ENCODE measurements around the gene PDE7B.
"Not testable (repeated sequence)": the region's sequence is repeated elsewhere in the genome, so short reads cannot be mapped to it uniquely, and the experiment has no call there.

Gene PDE7B

DNA sequence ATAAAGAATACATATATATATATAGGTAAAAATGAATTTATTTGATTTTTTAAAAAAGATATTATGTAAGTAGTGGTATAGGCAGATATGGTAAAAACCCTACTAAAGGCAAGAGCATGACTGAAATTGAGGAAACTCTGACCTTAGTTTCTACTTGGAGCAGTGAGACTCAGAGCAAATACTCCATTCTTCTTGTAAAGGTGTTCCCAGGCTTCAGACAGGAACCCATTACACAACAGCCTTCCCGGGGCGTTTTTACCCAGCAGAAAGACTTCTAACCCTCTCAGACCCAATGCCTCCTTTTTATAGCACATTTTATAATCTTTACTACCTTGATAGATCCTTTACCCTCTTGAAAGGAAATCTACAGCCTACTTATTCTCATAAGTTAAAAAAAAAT, 274.1 kb downstream of the PDE7B start:
- DNase-seq = no peak

DNA sequence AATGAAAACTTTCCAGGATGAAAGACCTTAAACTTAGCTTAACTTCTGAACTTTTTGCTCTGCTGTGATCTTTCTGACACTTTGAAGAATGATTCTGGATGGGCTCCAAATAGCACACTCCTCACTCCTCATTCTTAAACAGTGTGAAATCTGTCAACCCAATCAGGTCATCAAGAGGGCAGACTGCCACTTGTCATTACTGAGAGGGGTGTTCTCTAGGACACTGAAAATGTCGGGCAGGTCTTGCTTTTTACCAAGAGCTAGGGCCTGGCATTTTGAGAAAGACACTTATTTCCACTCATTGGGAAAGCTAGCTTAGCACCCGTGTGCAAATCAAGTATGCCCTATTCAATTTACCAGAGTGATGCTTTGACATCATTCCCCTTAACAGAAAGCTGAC, 276.4 kb downstream of the PDE7B start:
- no peak for DNase-seq

- no peak for DNase-seq
These were observed 277.9 kb downstream of the PDE7B start for GRCh38 chr6:136129365-136129764.

- no peak for DNase-seq
These were observed 282.8 kb downstream of the PDE7B start for GRCh38 chr6:136134268-136134667.

- DNase-seq = no peak
These were observed 283.2 kb downstream of the PDE7B start for GRCh38 chr6:136134751-136135150.

DNA sequence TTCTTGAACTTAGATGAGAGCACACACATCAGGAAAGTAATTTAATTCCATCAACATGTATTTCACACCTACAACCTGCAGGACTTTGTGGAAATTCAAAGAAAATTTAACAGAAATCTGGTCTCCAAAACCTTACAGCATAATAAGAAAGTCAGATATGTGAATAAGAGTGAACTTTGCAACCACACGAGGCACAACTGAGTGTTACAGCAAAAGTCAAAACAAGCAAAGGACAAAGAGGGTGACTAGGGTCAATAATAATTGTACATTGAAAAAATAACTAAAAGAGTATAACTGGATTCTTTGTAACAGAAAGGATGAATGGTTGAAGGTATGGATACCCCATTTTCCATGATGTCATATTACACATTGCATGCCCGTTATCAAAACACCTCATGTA, 284.8 kb downstream of the PDE7B start:
- DNase-seq = no peak

DNA sequence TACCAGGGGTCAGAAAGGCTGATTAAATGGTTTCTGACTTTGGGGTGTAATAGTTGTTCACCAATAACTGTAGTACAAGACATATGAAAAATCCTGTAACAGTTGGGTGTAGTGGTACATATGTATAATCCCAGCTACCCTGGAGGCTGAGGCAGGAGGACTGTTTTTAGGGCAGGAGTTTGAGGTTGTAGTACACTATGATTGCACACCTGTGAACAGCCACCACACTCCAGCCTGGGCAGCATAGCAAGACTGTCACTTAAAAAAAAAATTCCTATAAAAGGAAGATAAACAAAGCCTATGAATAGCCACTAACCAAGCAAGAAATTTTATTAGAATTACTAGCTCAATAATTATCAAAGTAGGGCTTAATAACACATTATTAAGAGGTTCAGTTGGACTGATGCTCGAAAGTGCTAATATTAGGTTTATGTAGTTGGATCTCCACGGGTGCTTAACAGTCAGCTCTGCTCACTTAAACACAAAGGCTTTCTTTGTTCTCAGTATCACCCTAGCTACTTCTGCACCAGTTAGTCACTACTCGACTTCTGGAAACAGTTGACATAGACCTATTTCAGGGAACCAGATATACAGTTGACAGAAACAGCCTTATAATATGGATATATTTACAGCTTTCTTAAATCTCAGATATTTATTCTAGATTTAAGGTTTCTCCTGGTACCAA, 285.6 kb downstream of the PDE7B start:
- no peak for DNase-seq

- DNase-seq = no peak
These were observed 286.4 kb downstream of the PDE7B start for GRCh38 chr6:136137739-136138402.

DNA sequence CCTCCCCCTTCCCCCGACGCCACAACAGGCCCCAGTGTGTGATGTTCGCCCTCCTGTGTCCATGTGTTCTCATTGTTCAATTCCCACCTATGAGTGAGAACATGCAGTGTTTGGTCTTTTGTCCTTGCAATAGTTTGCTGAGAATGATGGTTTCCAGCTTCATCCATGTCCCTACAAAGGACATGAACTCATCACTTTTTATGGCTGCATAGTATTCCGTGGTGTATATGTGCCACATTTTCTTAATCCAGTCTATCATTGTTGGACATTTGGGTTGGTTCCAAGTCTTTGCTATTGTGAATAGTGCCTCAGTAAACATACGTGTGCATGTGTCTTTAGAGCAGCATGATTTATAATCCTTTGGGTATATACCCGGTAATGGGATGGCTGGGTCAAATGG, 287.6 kb downstream of the PDE7B start:
- DNase-seq = not testable (repeated sequence)

DNA sequence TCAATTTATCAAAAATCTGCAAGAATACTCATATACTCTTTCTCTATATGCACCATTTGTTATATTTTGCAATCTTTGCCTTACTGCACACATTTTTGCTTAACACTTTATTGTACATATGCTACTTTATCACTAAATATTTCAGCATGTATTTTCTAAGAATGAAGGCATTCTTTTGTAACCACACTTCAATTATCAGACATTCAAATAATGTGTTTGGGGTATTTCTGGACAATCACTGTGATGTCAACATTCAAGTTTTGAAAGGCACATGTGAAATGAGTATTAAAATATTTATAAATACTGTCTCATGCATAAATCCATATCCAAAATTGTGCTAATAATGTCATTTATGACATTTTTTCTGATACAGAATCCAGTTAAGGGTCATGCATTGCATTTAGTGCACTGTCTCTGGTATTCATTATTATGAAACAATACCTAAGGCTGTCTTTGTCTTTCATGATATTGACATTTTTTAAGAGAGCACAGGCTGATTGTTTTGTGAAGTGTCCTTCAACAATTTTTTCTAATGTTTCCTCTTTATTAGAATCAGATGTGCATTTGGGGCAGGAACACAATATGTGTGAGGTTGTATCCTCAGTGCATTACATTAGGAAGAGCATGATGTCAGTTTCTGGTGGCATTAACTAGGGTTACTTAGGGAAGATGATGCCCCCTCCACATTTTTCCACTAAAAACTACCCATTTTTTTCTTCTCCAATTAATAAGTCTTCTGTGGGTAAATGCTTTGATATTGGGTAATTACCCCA, 292.9 kb downstream of the PDE7B start:
- no peak for DNase-seq

- no peak for DNase-seq
These were observed 294.6 kb downstream of the PDE7B start for GRCh38 chr6:136146130-136146529.

DNA sequence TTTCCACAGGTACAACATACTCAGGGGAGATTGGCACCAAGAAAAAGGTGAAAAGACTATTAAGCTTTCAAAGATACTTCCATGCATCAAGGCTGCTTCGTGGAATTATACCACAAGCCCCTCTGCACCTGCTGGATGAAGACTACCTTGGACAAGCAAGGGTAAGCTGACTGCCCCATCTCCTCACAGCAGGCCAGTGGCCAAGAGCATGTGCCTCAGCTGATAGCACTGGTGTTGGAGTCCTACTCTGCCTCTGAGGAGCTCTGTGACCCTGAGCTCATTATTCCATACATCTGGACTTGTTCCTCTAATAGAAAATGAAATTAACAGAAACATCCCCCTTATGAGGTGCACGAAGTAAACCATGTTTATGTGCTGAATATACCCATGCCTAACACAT, 295.8 kb downstream of the PDE7B start:
- DNase-seq = no peak

GRCh38 chr6:136148051-136148450, 296.6 kb downstream of the PDE7B start:
- no peak for DNase-seq

- no peak for DNase-seq
These were observed 297.0 kb downstream of the PDE7B start for GRCh38 chr6:136148523-136148922.

DNA sequence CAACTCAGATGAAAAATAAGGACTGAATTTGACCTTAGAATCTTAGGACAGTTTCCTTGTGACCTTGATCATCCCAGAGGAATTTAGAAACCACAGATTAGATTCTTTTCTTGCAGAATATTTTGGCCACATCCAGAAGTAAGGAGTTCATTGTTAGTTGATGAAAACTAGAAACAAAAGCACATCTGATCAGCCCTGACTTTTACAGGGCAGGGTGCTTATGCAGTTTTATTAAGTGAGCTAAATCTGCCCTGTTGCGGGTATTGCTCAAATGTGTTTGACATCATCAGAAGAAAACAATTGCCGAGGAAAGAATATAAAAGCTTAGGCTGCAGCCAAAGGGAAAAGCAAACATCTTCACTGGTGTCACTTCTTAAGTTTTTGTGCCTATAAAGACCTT, 297.8 kb downstream of the PDE7B start:
- no peak for DNase-seq

DNA sequence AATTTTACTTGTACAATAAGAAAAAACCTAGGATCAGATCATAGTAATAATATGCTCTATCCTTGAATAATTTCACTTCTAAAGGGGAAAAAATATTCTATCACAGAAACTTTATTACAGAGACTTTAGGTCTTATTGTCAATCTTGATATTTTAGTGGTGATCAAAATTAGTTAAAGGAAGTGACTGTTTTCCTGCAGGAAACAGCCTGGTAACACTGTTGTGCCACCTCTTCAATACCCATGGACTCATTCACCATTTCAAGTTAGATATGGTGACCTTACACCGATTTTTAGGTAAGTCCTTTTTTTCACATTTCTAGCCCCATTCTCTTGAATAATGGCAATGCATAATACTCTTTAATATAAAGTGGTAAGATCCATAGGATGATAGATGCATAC, 299.5 kb downstream of the PDE7B start:
- no peak for DNase-seq

DNA sequence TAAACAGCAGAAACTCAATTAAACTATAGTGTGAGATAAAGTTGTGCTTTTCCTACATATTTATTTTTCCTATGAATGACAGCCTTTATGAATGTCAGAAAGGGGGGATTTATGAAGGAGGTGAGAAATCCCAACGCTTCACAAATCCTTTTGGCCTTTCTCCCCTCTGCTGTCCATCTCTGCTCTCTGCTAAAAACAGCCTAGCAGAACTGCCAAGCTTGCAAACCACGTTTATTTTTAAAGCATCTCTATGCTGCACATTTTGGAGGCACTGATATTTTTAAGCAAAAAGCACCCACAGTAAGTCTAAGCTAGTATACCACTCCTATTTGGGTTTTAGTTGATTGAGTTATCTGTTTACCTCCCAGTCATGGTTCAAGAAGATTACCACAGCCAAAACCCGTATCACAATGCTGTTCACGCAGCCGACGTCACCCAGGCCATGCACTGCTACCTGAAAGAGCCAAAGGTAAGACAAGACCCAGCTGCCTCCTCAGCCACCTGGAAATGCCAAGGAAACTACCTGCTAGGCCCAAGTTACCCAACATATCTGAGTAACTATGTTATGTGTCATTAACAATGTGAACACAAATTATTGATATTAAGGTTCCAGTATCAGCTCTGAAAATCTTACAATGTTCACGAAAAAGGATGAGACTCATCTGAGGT, 302.3 kb downstream of the PDE7B start:
- DNase-seq = no peak

DNA sequence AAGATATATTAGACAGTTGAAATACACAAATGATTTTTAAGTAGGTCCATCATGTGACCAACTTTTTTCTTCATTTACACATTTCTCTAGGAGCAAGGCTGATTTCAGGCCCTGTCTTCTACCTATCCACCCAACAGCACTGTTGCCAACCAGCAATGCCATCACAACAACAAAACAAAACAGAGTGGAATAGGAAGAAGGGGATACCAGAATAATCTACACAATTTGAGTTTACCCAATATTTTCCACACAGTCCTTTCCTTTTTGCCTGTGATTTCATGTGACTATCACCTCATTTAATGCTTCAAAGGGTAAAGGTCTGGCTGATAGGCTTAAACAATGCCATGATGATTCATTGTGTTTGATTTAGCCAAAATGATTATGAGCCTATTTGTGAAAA, 303.7 kb downstream of the PDE7B start:
- DNase-seq = no peak

DNA sequence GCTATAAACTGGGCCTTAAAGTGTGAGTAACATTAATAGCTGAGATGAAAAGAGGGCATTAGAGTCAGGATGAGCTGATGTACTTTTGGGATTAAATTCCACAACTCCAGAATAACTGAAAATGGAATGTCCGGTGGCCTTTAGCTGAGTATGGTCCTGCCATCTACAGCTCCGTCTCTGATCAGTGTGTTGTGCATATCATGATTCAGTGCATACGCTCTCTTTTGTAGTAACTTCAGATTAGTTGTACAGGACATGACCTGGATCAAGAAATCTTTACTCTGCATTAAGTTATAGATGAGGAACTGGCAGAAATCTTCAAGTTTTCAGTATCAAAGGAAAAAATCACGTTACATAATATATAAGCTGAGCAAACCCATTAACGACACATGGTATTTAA, 306.2 kb downstream of the PDE7B start:
- DNase-seq = no peak

GRCh38 chr6:136158387-136158821, 306.9 kb downstream of the PDE7B start:
- DNase-seq = no peak

GRCh38 chr6:136158971-136159370, 307.5 kb downstream of the PDE7B start:
- no peak for DNase-seq

DNA sequence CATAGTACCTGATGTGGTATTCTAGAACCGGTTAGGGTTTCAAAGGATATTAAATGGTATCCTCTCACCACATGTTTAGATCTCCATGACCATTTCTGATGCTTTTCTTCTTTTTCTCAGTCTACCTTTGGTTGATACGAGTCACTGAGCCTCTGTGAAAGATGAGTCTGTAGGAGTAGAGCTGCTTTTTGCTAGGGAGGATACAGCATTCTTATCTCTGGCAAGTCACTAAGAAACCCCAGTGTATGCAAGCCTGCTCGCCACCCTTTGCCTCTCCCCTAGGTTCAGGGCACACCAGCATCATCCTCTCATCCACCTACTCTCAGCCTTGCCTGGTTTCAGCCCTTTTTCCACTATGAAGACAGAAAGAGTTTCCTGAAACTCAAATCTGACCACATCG, 308.7 kb downstream of the PDE7B start:
- DNase-seq = no peak

GRCh38 chr6:136161950-136162349, 310.4 kb downstream of the PDE7B start:
- no peak for DNase-seq

- no peak for DNase-seq
These were observed 311.8 kb downstream of the PDE7B start for GRCh38 chr6:136163260-136163659.
